ENCODE data around the gene CLIC4. TPM values are rescaled to one million over a fixed set of nuclear protein-coding genes. Genes with fewer than 3 reads are reported as not detected.

The CLIC4 gene
- total RNA-seq, 1 experiment from 2014 or later = 230 TPM

- Histone ChIP-seq H2BK12ac (ENCODE audit: insufficient read length, low read depth, low read length) (no peak overlapping the region), H3K4me2 (ENCODE audit: insufficient read depth, insufficient read length, low read length) (peak overlapping the region; percentile 2), H4K20me1 (ENCODE audit: control insufficient read depth, insufficient read depth, insufficient read length) (no peaks in the 10 kb centered on the region), H3K9ac (ENCODE audit: extremely low read depth, insufficient read length, low read length) (no peak overlapping the region), H3K56ac (ENCODE audit: insufficient read length, low read depth, low read length) (no peak overlapping the region), H2BK15ac (ENCODE audit: low read depth, low read length) (no peak overlapping the region), H3K23ac (ENCODE audit: insufficient read length, low read depth, low read length) (no peak overlapping the region), H3K4me1 (ENCODE audit: insufficient read depth, low read length) (peaks cover 4% of the 10 kb centered on the region; the same call in 1 of the 2 replicates), H3K23me2 (ENCODE audit: insufficient read length, low read depth, low read length, poor library complexity, severe bottlenecking) (no peaks in the 10 kb centered on the region), H3K79me1 (ENCODE audit: insufficient read depth, low read depth, low read length, poor library complexity, severe bottlenecking) (no peaks in the 10 kb centered on the region), H2AK5ac (ENCODE audit: insufficient read length, low read length) (no peak overlapping the region), H3K4ac (ENCODE audit: low read depth, low read length) (no peak overlapping the region), H4K91ac (ENCODE audit: insufficient read length, low read depth, low read length) (no peak overlapping the region), H2BK5ac (ENCODE audit: insufficient read length, low read length) (no peak overlapping the region), H3K79me2 (ENCODE audit: insufficient read depth, low read length) (no peaks in the 10 kb centered on the region), H3K14ac (ENCODE audit: insufficient read depth, low read length) (no peak overlapping the region), H3K27ac (ENCODE audit: insufficient read length, low read depth, low read length) (peak overlapping the region; percentile 22), H3K27me3 (ENCODE audit: insufficient read depth, low read length) (no peaks in the 10 kb centered on the region), H2AFZ (ENCODE audit: low read length) (no peak overlapping the region), H2BK20ac (ENCODE audit: low read depth, low read length, poor library complexity, severe bottlenecking) (no peak overlapping the region), H4K5ac (ENCODE audit: insufficient read length, low read depth, low read length) (no peak overlapping the region), H2BK120ac (ENCODE audit: low read depth, low read length, poor library complexity, severe bottlenecking) (no peak overlapping the region), H3K18ac (ENCODE audit: insufficient read length, low read depth, low read length) (peak overlapping the region; percentile 43), H4K8ac (replicated peaks; ENCODE audit: insufficient read length, low read depth, low read length) (no peak overlapping the region), H3K9me3 (ENCODE audit: control insufficient read depth, low read depth, low read length) (no peaks in the 10 kb centered on the region), H3T11ph (ENCODE audit: low read length) (no peak overlapping the region)
- Mint-ChIP-seq H3K4me3 (peak overlapping the region; percentile 47 to 69; a peak in 4 of 5 replicates), H3K27ac (peak overlapping the region; percentile 95 to 99 (median 95)), H3K4me1 (peaks cover 32 to 34% of the 10 kb centered on the region in 2 experiments), H3K9me3 (peaks cover 5 to 14% of the 10 kb centered on the region in 2 experiments), H3K27me3 (ENCODE audit: low read depth) (no peaks in the 10 kb centered on the region; the same call in 1 of the 2 replicates), H3K36me3 (ENCODE audit: insufficient read depth in 1 of 3, low read depth in 3 of 3) (peaks cover 0 to 15% (median 3%) of the 10 kb centered on the region in 3 experiments; a peak in 4 of 7 replicates)
- WGBS (ENCODE audit: extremely low coverage, insufficient read length, low lambda C conversion rate) = no CpG with 5 or more reads among the region's 5 CpGs
- DNase-seq = peak; percentile 84
- TF ChIP-seq, protein P1, sequence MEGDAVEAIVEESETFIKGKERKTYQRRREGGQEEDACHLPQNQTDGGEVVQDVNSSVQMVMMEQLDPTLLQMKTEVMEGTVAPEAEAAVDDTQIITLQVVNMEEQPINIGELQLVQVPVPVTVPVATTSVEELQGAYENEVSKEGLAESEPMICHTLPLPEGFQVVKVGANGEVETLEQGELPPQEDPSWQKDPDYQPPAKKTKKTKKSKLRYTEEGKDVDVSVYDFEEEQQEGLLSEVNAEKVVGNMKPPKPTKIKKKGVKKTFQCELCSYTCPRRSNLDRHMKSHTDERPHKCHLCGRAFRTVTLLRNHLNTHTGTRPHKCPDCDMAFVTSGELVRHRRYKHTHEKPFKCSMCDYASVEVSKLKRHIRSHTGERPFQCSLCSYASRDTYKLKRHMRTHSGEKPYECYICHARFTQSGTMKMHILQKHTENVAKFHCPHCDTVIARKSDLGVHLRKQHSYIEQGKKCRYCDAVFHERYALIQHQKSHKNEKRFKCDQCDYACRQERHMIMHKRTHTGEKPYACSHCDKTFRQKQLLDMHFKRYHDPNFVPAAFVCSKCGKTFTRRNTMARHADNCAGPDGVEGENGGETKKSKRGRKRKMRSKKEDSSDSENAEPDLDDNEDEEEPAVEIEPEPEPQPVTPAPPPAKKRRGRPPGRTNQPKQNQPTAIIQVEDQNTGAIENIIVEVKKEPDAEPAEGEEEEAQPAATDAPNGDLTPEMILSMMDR (conservative IDR thresholded peaks at IDR 0.05) = no peak
These were observed 20.0 kb upstream of the CLIC4 start for GRCh38 chr1:24725209-24725651.

All from H9 (cell line).